Activated CD4-positive, alpha-beta T cell treated with anti-CD3 and anti-CD28 coated beads, Interleukin-2, amount 50 U/mL, for 16 hours (primary cell): Measurements from ENCODE around the gene CADM2.
"Not testable (repeated sequence)": the region's sequence is repeated elsewhere in the genome, so short reads cannot be mapped to it uniquely, and the experiment has no call there.

Source experiments
- DNase-seq: peaks from one replicate; pipeline ENCODE4 v3.0.0-alpha.2; 2020

The CADM2 gene

DNA sequence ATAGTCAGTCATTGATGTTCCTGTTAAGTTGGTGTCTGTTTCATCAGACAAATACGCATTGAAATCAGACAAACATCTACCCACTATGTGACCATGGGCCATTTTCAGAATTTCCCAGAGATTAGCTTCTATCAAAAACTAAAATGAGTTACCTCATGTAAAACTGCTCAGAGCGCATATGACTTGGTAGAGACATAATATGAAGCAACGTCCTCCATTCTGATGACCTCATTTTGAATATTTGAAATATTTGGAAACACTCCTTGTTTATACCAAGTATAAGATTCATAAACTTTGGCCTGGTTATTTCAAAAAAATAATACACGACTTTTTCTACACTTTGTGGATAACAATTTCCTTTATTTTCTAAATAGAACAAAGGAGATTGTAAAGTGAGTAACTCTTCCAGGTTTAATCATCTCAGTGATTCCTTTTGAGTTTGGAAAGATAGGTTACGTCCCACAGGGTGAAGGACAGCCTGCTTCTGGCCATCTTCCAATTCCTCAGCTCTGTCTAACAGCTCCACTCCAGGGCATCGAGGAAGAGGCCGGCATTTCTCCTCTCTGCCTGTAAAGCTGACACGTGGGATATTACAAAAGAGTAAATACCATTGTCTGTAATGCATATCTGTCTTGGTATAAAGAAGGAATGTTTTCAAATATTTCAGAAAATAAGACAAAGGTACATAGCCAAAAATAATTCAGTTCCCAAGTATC, 122.6 kb downstream of the CADM2 start:
- no peak for DNase-seq

- no peak for DNase-seq
Observed at GRCh38 chr3:85090495-85090894, 131.7 kb downstream of the CADM2 start.

GRCh38 chr3:85100316-85100715, 141.5 kb downstream of the CADM2 start:
- DNase-seq, result no peak

DNA sequence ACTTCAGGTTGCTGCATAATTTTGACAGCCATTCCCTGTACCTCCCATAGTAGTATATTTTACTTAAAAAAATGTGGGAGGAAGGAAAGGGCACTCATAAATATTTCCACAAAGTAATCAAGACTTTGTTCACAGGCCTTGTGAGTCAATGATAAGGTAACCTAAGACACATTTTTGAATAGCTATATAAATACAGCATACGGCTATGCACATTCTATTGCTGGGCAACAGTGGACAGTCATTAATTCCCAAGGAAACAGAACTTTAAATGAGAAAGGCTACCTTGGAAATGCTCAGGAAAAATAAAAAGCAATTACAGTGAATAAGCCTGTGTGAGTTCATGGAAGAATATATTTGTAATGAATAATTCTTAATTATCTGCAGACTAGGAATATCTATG, 144.0 kb downstream of the CADM2 start:
- no peak for DNase-seq

GRCh38 chr3:85110393-85110792, 151.6 kb downstream of the CADM2 start:
- DNase-seq, result no peak

DNA sequence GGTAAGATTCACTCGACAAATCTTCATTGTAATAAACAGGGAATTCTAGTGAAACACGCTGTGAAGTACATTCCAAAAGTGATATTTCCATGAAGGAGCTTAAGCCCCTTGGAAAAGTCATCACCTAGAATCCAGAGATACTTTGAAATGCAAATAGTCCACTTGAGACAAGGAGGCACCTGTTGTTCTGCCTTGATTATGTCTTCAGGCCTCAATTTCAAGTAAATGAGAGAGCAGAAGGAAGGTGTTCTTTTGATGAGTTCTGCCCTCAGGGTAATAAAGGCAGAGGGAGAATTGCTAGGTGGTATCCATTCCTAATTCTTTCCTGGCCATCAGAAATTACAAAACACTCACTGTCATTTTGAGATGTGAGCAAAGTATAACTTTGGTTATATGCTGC, 162.1 kb downstream of the CADM2 start:
- DNase-seq, result no peak

GRCh38 chr3:85132864-85133263, 174.1 kb downstream of the CADM2 start:
- DNase-seq, result not testable (repeated sequence)

- DNase-seq, result not testable (repeated sequence)
Observed at GRCh38 chr3:85133691-85134420, 175.1 kb downstream of the CADM2 start.

GRCh38 chr3:85142626-85143025, 183.8 kb downstream of the CADM2 start:
- DNase-seq, result no peak

- DNase-seq, result no peak
Observed at GRCh38 chr3:85148036-85148435, 189.2 kb downstream of the CADM2 start.

DNA sequence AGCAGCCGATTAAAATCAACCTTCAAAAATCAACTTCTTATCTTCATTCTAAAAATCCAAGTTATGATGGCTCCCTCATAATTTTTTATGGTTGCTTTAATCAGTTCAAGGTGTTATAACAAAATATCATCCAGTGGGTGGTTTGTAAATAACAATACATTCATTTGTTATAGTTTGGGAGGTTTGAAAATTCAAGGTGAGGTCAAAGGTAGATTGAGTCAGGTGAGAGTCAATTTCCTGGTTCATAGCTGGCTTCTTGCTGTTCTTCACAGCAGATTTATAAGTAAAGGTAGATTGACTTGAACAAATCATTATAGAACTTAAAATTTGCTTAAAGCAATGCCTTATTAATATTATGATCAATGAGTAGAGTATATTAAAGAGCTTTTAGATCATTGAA, 192.8 kb downstream of the CADM2 start:
- DNase-seq, result no peak

DNA sequence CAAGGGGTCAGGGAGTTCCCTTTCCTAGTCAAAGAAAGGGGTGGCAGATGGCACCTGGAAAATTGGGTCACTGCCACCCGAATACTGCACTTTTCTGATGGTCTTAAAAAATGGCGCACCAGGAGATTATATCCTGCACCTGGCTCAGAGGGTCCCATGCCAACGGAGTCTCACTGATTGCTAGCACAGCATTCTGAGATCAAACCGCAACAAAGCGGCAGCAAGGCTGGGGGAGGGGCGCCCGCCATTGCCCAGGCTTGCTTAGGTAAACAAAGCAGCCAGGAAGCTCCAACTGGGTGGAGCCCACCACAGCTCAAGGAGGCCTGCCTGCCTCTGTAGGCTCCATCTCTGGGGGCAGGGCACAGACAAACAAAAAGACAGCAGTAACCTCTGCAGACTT, 194.5 kb downstream of the CADM2 start:
- DNase-seq, result not testable (repeated sequence)

GRCh38 chr3:85159376-85159775, 200.6 kb downstream of the CADM2 start:
- no peak for DNase-seq

GRCh38 chr3:85161544-85161943, 202.8 kb downstream of the CADM2 start:
- no peak for DNase-seq

- no peak for DNase-seq
Observed at GRCh38 chr3:85162905-85163304, 204.1 kb downstream of the CADM2 start.

DNA sequence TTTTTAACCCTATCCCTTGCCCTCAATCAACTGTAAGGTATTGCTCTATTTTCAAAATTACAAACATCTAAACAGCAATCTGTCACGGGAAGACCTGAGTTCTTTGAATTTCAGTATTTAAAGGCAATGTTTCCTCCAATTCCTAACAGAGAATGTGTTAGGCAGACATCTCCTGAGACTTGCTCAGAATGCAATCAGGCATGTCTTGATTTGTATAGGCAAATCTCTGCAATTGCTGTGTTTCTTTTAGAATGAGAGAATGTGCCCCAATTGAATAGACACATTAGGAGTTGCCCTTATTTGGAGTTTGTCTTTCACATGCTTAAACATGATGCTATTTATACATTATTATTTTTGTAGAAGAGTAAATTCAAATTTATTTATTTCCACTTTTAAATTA, 205.6 kb downstream of the CADM2 start:
- DNase-seq, result no peak

DNA sequence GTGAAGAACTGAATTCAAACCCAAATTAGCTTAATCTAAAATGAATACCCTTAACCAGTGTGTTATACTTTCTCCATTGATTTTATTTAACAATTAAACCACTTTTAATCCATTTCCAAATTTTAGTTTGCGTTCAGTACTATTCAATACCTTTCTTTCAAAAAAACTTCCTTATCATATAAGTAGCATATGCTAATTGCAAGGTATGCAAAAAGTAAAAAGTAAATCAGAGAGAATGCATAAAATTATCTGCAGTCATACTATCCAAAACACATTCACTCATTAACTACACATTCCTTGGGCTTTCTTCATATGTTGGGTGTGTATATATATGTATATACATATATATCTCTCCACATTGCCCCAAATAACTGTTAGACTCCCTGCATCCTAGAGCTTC, 208.8 kb downstream of the CADM2 start:
- no peak for DNase-seq

DNA sequence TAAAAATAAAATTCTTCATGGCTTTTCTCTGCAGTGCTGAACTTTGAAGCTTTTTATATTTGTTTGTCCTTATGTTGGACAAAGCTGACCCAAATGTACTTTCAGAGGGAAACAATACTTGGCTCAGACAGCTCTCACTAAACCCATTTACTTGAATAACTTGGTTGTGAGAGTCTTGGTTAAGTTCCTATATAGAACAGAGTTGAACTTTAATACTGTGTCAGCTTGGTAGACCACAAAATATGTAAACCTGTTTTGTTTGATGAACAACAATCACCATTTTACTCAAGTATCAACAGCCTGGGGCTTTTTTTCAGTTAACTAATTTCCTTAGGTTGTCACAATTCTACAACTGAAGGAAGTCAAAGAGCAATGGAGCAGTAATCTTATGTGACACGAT, 211.9 kb downstream of the CADM2 start:
- DNase-seq, result no peak

GRCh38 chr3:85171976-85172375, 213.2 kb downstream of the CADM2 start:
- no peak for DNase-seq

DNA sequence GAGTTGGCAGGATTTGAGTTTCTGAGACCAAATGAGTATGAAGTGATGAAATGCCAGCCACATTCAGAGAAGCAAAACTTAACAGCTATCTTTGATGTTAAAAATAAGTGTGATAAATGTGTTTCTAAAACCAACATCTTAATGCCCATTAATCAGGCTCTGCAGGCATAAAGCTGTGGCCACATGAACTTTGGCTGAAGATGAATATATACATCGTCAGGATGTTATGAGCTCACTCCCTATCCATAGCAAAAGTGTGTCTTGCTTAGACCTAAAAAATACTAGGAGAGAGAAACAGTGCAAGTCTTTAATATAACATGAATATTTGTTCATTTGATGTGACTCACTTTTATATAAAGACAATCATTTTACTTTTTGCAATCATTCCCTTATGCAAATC, 218.0 kb downstream of the CADM2 start:
- DNase-seq, result no peak

DNA sequence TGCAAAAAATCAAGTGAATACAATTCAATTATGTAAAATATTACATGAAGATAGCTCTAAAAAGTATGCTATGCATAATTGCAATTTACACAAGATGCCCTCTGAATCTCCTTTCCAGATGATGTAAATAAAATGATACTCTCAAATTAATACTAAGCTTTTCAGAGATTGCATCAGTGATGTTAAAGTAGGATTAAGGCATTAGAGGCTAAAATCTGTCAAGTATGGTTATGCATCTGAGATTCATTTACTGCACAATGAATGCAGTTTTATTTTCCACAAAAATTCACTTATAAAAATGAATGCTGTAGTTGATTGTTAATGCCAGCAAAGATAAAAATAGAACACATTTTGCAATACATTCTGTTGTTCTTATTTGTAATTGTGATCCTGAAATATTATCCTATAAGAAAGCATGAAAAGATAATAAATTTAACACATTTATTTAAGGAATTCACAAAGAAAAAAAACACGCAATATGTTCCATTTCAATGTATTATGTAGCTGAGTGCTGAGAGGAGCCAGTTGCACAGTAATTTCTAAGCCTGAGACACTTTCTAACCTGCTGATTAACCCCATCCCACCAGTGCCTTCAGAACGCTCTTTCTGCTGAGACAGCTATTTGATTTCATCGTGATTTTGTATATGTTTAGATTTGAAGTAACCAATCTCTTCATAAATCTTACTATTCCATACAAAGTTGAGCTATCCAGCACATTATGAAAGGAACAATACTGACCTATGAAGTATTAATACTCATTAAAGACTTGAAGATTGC, 224.4 kb downstream of the CADM2 start:
- no peak for DNase-seq

DNA sequence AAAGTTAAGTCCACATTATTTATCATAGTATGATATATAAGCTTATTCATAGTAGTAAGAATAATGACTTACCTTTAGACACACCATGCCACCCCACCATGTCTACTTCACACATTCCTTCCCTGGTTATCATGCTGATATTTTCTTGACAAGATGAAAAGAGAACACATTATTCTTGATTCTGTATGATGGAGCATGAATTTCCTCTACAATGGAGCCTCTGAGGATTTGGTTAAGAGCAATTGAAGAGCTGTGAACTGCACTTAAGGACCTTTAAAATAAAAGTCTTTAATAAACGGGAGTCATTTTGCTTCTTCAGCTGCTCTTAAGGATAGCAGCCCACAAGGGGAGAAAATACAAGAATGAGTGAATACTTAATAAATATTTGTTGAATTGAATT, 226.7 kb downstream of the CADM2 start:
- DNase-seq, result no peak

GRCh38 chr3:85189731-85190130, 230.9 kb downstream of the CADM2 start:
- no peak for DNase-seq

DNA sequence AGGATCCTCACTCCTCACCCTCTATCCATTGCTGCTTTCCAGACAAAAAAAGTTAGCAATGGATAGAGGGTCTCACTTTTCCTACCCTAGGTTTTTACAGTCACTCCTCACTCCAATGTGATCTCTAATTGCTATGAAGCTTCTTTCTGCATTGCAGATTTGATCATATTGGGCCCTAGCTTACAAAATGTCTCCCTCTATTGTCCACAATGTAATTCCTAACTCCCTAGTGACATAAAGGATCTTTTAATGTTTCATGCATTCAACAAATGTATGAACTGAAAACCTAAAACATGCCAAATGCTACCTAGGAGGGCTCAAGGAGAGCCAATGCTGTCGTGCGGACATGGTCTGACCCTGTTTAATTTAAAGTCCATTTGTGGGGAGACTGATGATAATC, 234.8 kb downstream of the CADM2 start:
- DNase-seq, result no peak
